ENCODE data around the gene FBXW7. TPM values are rescaled to one million over a fixed set of nuclear protein-coding genes. Genes with fewer than 3 reads are reported as not detected.

FBXW7 gene
- polyA plus RNA-seq, 1 donor from 2014 or later = 55.7 TPM

GRCh38 chr4:152460488-152460887 lies 75.4 kb downstream of the FBXW7 start:
- Histone ChIP-seq H3K27me3 (ENCODE audit: insufficient read depth, low read depth, low read length) (no peaks in the 10 kb centered on the region), H3F3A (ENCODE audit: insufficient read depth, low read length, poor library complexity, severe bottlenecking) (no peaks in the 10 kb centered on the region), H3K4me3 (ENCODE audit: low read length) (no peak overlapping the region), H4K20me1 (ENCODE audit: insufficient read depth) (no peaks in the 10 kb centered on the region), H3K79me2 (replicated peaks; ENCODE audit: insufficient read depth, low read length) (peaks cover 11% of the 10 kb centered on the region), H3K36me3 (ENCODE audit: insufficient read depth, low read length) (no peaks in the 10 kb centered on the region), H3K9me2 (ENCODE audit: insufficient read depth, low read length) (no peaks in the 10 kb centered on the region), H3K27ac (ENCODE audit: low read length) (no peak overlapping the region), H2AFZ (ENCODE audit: low read depth, low read length) (no peak overlapping the region), H3K9ac (ENCODE audit: low read length) (no peak overlapping the region), H3K4me2 (ENCODE audit: low read length) (no peak overlapping the region), H3K9me3 (ENCODE audit: low read length) (no peaks in the 10 kb centered on the region)
- TF ChIP-seq CTCF (IDR thresholded peaks at IDR 0.05; ENCODE audit: poor library complexity, severe bottlenecking) (peak; percentile 24), SMC3 (conservative IDR thresholded peaks at IDR 0.05; ENCODE audit: poor library complexity) (no peak)

DNA sequence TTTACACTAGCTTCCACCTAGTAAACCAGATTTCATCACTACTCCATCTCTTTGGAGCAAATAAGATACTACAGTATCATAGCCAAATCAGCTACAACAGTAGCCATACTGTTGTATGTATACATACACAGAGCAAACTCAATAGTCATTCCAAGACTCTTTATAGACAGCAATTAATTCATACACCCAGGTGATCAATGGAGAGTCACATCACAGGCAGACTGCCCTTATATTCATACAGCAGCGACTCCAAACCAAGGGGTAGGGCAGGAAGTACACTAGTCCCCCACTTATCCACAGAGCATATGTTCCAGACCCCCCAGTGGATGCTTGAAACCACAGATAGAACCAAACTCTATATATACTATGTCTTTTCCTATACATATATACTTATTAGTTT lies 76.6 kb downstream of the FBXW7 start:
- Histone ChIP-seq H3K27ac (ENCODE audit: low read length) (no peak overlapping the region), H3K36me3 (ENCODE audit: insufficient read depth, low read length) (no peaks in the 10 kb centered on the region), H3K4me3 (ENCODE audit: low read length) (no peak overlapping the region), H3K9me3 (ENCODE audit: low read length) (no peaks in the 10 kb centered on the region), H3K27me3 (ENCODE audit: insufficient read depth, low read depth, low read length) (no peaks in the 10 kb centered on the region), H3K9ac (ENCODE audit: low read length) (no peak overlapping the region), H3K4me2 (ENCODE audit: low read length) (no peak overlapping the region), H4K20me1 (ENCODE audit: insufficient read depth) (no peaks in the 10 kb centered on the region), H2AFZ (ENCODE audit: low read depth, low read length) (no peak overlapping the region), H3F3A (ENCODE audit: insufficient read depth, low read length, poor library complexity, severe bottlenecking) (no peaks in the 10 kb centered on the region), H3K79me2 (replicated peaks; ENCODE audit: insufficient read depth, low read length) (peaks cover 11% of the 10 kb centered on the region), H3K9me2 (ENCODE audit: insufficient read depth, low read length) (no peaks in the 10 kb centered on the region)
- TF ChIP-seq POLR2AphosphoS5 (IDR thresholded peaks at IDR 0.05) (no peak), SMC3 (conservative IDR thresholded peaks at IDR 0.05; ENCODE audit: poor library complexity) (no peak), MXI1 (conservative IDR thresholded peaks at IDR 0.05; ENCODE audit: poor library complexity, severe bottlenecking) (no peak), EZH2 (IDR thresholded peaks at IDR 0.05; ENCODE audit: borderline replicate concordance, insufficient read depth, low read length, poor library complexity, severe bottlenecking) (no peak), TAF1 (IDR thresholded peaks at IDR 0.05; ENCODE audit: low read depth) (no peak)

- H3K4me3 ChIP-seq (ENCODE audit: low read length) = no peak overlapping the region
- no peaks in the 10 kb centered on the region for H3F3A ChIP-seq (ENCODE audit: insufficient read depth, low read length, poor library complexity, severe bottlenecking)
- H3K27ac ChIP-seq (ENCODE audit: low read length) = no peak overlapping the region
- H3K79me2 ChIP-seq (replicated peaks; ENCODE audit: insufficient read depth, low read length) = peaks cover 15% of the 10 kb centered on the region
- TF ChIP-seq, protein P1, sequence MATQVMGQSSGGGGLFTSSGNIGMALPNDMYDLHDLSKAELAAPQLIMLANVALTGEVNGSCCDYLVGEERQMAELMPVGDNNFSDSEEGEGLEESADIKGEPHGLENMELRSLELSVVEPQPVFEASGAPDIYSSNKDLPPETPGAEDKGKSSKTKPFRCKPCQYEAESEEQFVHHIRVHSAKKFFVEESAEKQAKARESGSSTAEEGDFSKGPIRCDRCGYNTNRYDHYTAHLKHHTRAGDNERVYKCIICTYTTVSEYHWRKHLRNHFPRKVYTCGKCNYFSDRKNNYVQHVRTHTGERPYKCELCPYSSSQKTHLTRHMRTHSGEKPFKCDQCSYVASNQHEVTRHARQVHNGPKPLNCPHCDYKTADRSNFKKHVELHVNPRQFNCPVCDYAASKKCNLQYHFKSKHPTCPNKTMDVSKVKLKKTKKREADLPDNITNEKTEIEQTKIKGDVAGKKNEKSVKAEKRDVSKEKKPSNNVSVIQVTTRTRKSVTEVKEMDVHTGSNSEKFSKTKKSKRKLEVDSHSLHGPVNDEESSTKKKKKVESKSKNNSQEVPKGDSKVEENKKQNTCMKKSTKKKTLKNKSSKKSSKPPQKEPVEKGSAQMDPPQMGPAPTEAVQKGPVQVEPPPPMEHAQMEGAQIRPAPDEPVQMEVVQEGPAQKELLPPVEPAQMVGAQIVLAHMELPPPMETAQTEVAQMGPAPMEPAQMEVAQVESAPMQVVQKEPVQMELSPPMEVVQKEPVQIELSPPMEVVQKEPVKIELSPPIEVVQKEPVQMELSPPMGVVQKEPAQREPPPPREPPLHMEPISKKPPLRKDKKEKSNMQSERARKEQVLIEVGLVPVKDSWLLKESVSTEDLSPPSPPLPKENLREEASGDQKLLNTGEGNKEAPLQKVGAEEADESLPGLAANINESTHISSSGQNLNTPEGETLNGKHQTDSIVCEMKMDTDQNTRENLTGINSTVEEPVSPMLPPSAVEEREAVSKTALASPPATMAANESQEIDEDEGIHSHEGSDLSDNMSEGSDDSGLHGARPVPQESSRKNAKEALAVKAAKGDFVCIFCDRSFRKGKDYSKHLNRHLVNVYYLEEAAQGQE (IDR thresholded peaks at IDR 0.05; ENCODE audit: borderline replicate concordance) = no peak
- TF ChIP-seq RAD21 (conservative IDR thresholded peaks at IDR 0.05) (no peak), EZH2 (IDR thresholded peaks at IDR 0.05; ENCODE audit: borderline replicate concordance, insufficient read depth, low read length, poor library complexity, severe bottlenecking) (no peak), MXI1 (conservative IDR thresholded peaks at IDR 0.05; ENCODE audit: poor library complexity, severe bottlenecking) (no peak)
- no peaks in the 10 kb centered on the region for H3K36me3 ChIP-seq (ENCODE audit: insufficient read depth, low read length)
- no peaks in the 10 kb centered on the region for H3K9me3 ChIP-seq (ENCODE audit: low read length)
- no peaks in the 10 kb centered on the region for H4K20me1 ChIP-seq (ENCODE audit: insufficient read depth)
- H3K9me2 ChIP-seq (ENCODE audit: insufficient read depth, low read length) = no peaks in the 10 kb centered on the region
- H3K27me3 ChIP-seq (ENCODE audit: insufficient read depth, low read depth, low read length) = no peaks in the 10 kb centered on the region
- H3K4me2 ChIP-seq (ENCODE audit: low read length) = no peak overlapping the region
- no peak overlapping the region for H2AFZ ChIP-seq (ENCODE audit: low read depth, low read length)
- H3K9ac ChIP-seq (ENCODE audit: low read length) = no peak overlapping the region
Measured at GRCh38 chr4:152458801-152459302, 77.0 kb downstream of the FBXW7 start.

Data from neural cell (in vitro differentiated cells).